CD4-positive, CD25-positive, alpha-beta regulatory T cell (primary cell): ENCODE results near the gene ATXN1. TPM values are rescaled to one million over a fixed set of nuclear protein-coding genes. Genes with fewer than 3 reads are reported as not detected.

Experiments
- ATAC-seq, 2 donors: fragments of 150-1000 bp; cut with Tn5 transposase; one replicate each; pipeline ENCODE4 v1.10.0; 2021; ENCODE audit warnings: low read depth in 2 of 2, moderate number of reproducible peaks in 2 of 2, moderate library complexity in 1 of 2
- DNase-seq, 3 donors: peaks; one replicate each; pipeline versions ENCODE4 v3.0.0 to v3.0.0-alpha.2; 2012 to 2022; ENCODE audit warnings: mixed read lengths in 1 of 3
- H3K27ac ChIP-seq: one replicate; pipeline ENCODE4 v1.7.0; 2013; ENCODE audit warnings: mild to moderate bottlenecking, low read length; ENCODE audit not compliant: insufficient read depth, poor library complexity, severe bottlenecking
- H3K27me3 ChIP-seq: one replicate; pipeline ENCODE4 v1.7.0; 2013; ENCODE audit warnings: low read length; ENCODE audit not compliant: control insufficient read depth, insufficient read depth
- H3K36me3 ChIP-seq: one replicate; pipeline ENCODE4 v1.7.0; 2013; ENCODE audit warnings: mild to moderate bottlenecking, low read length, moderate library complexity; ENCODE audit not compliant: control insufficient read depth, insufficient read depth
- H3K4me1 ChIP-seq: 2 replicates; pipeline ENCODE4 v1.7.0; 2013; ENCODE audit warnings: mild to moderate bottlenecking, low read length; ENCODE audit not compliant: insufficient read depth, control insufficient read depth, poor library complexity, severe bottlenecking
- H3K4me3 ChIP-seq: one replicate; pipeline ENCODE4 v1.7.0; 2013; ENCODE audit warnings: low read depth, mild to moderate bottlenecking, low read length, moderate library complexity
- H3K9me3 ChIP-seq, 2 experiments: 1 replicate in 1 of 2; 2 replicates in 1 of 2; pipeline ENCODE4 v1.7.0; 2013; ENCODE audit warnings: low read length in 2 of 2, mild to moderate bottlenecking in 1 of 2, moderate library complexity in 1 of 2; ENCODE audit not compliant: control insufficient read depth in 2 of 2
- H3K27ac Mint-ChIP-seq, 3 donors: one replicate each; pipeline ENCODE4 v1.8.0; 2020 to 2022; ENCODE audit warnings: mild to moderate bottlenecking in 3 of 3, mixed read lengths in 3 of 3, moderate library complexity in 2 of 3
- H3K27me3 Mint-ChIP-seq: one replicate; pipeline ENCODE4 v1.8.0; 2022; ENCODE audit warnings: mild to moderate bottlenecking, mixed read lengths
- H3K36me3 Mint-ChIP-seq: one replicate; pipeline ENCODE4 v1.8.0; 2020; ENCODE audit warnings: mixed read lengths
- H3K4me1 Mint-ChIP-seq, 4 donors: one replicate each; pipeline ENCODE4 v1.8.0; 2020 to 2022; ENCODE audit warnings: mixed read lengths in 4 of 4, mild to moderate bottlenecking in 1 of 4
- H3K4me3 Mint-ChIP-seq, 4 donors: one replicate each; pipeline ENCODE4 v1.8.0; 2020 to 2022; ENCODE audit warnings: mild to moderate bottlenecking in 4 of 4, mixed read lengths in 4 of 4, moderate library complexity in 3 of 4
- H3K9me3 Mint-ChIP-seq, 7 donors: one replicate each; pipeline ENCODE4 v1.8.0; 2020 to 2022; ENCODE audit warnings: mixed read lengths in 7 of 7, mild to moderate bottlenecking in 3 of 7, moderate library complexity in 2 of 7
- polyA plus RNA-seq, 4 donors: library from polyadenylated mRNA; unstranded; fragments of 300-500 nt; fragmentation: Illumina TruSeq; gene quantifications; one replicate each; pipeline ENCODE4 v1.2.3, GENCODE V29; 2021
- total RNA-seq: library from RNA; stranded (reverse); gene quantifications from one replicate; pipeline ENCODE4 v1.2.3, GENCODE V29; 2022

Gene ATXN1
- total and polyA plus RNA-seq, 5 donors from 2014 or later = 15.8 to 191 (median 19.2) TPM

GRCh38 chr6:16736856-16737775, 24.1 kb downstream of the ATXN1 start:
- H3K36me3 Mint-ChIP-seq = peaks cover 19% of the 10 kb centered on the region
- H3K9me3 Mint-ChIP-seq = no peaks in the 10 kb centered on the region
- ATAC-seq = no peak
- no peaks in the 10 kb centered on the region for H3K9me3 ChIP-seq
- peaks cover 17% of the 10 kb centered on the region for H3K36me3 ChIP-seq
- peak overlapping the region; percentile 0 to 7 (median 1) for H3K27ac Mint-ChIP-seq
- peaks cover 37 to 69% (median 45%) of the 10 kb centered on the region in 4 donors for H3K4me1 Mint-ChIP-seq
- H3K4me3 ChIP-seq = peak overlapping the region; percentile 20
- H3K27ac ChIP-seq = no peak overlapping the region
- peaks cover 42% of the 10 kb centered on the region for H3K4me1 ChIP-seq
- peak overlapping the region in 1 of 4 donors; percentile 48 for H3K4me3 Mint-ChIP-seq
- H3K27me3 Mint-ChIP-seq = no peaks in the 10 kb centered on the region
- DNase-seq = no peak
- no peaks in the 10 kb centered on the region for H3K27me3 ChIP-seq

- Histone ChIP-seq H3K9me3 (no peaks in the 10 kb centered on the region), H3K36me3 (peaks cover 14% of the 10 kb centered on the region), H3K27me3 (no peaks in the 10 kb centered on the region), H3K4me3 (no peak overlapping the region), H3K27ac (no peak overlapping the region), H3K4me1 (peaks cover 42% of the 10 kb centered on the region)
- DNase-seq = no peak
- ATAC-seq = no peak
- Mint-ChIP-seq H3K4me1 (peaks cover 44 to 66% (median 52%) of the 10 kb centered on the region in 4 donors), H3K36me3 (peaks cover 19% of the 10 kb centered on the region), H3K4me3 (no peak overlapping the region), H3K27ac (no peak overlapping the region), H3K27me3 (no peaks in the 10 kb centered on the region), H3K9me3 (peaks cover 0 to 1% (median 0%) of the 10 kb centered on the region in 7 donors)
These were observed 26.2 kb downstream of the ATXN1 start for GRCh38 chr6:16735014-16735413.

GRCh38 chr6:16733085-16733484, 28.2 kb downstream of the ATXN1 start:
- peaks cover 16% of the 10 kb centered on the region for H3K36me3 Mint-ChIP-seq
- DNase-seq (no peak), ATAC-seq (no peak)
- no peaks in the 10 kb centered on the region for H3K27me3 Mint-ChIP-seq
- H3K27ac ChIP-seq = no peak overlapping the region
- peaks cover 48 to 72% (median 63%) of the 10 kb centered on the region in 4 donors for H3K4me1 Mint-ChIP-seq
- H3K9me3 Mint-ChIP-seq = peaks cover 0 to 1% (median 0%) of the 10 kb centered on the region in 7 donors
- H3K9me3 ChIP-seq = no peaks in the 10 kb centered on the region
- peaks cover 4% of the 10 kb centered on the region for H3K36me3 ChIP-seq
- no peak overlapping the region for H3K4me3 ChIP-seq
- H3K27ac Mint-ChIP-seq = peak overlapping the region in 2 of 3 donors; percentile 88 to 90
- H3K4me3 Mint-ChIP-seq = peak overlapping the region in 3 of 4 donors; percentile 6 to 90 (median 30)
- peaks cover 42% of the 10 kb centered on the region for H3K4me1 ChIP-seq
- H3K27me3 ChIP-seq = no peaks in the 10 kb centered on the region

- peak overlapping the region; percentile 55 to 90 (median 88) for H3K27ac Mint-ChIP-seq
- Histone ChIP-seq H3K36me3 (peaks cover 4% of the 10 kb centered on the region), H3K4me3 (peak overlapping the region; percentile 68), H3K27ac (peak overlapping the region; percentile 89), H3K9me3 (no peaks in the 10 kb centered on the region), H3K27me3 (no peaks in the 10 kb centered on the region), H3K4me1 (peaks cover 31% of the 10 kb centered on the region)
- peak; percentile 21 to 89 (median 69) for DNase-seq
- H3K4me1 Mint-ChIP-seq = peaks cover 43 to 65% (median 51%) of the 10 kb centered on the region in 4 donors
- ATAC-seq = peak; percentile 78 to 85
- peaks cover 0 to 1% (median 0%) of the 10 kb centered on the region in 7 donors for H3K9me3 Mint-ChIP-seq
- H3K27me3 Mint-ChIP-seq = no peaks in the 10 kb centered on the region
- peak overlapping the region; percentile 64 to 90 (median 78) for H3K4me3 Mint-ChIP-seq
- peaks cover 13% of the 10 kb centered on the region for H3K36me3 Mint-ChIP-seq
These were observed 29.7 kb downstream of the ATXN1 start for GRCh38 chr6:16731478-16732051.

GRCh38 chr6:16730738-16731477, 30.4 kb downstream of the ATXN1 start:
- peak overlapping the region; percentile 89 for H3K27ac ChIP-seq
- peak in 1 of 2 donors; percentile 22 for ATAC-seq

GRCh38 chr6:16729744-16730143, 31.5 kb downstream of the ATXN1 start:
- H3K9me3 ChIP-seq = no peaks in the 10 kb centered on the region
- H3K27ac ChIP-seq = no peak overlapping the region
- ATAC-seq (no peak), DNase-seq (no peak)
- Mint-ChIP-seq H3K27me3 (no peaks in the 10 kb centered on the region), H3K4me3 (peak overlapping the region in 1 of 4 donors; percentile 10), H3K4me1 (peaks cover 32 to 77% (median 60%) of the 10 kb centered on the region in 4 donors), H3K36me3 (peaks cover 19% of the 10 kb centered on the region), H3K27ac (peak overlapping the region in 1 of 3 donors; percentile 29), H3K9me3 (peaks cover 0 to 1% (median 0%) of the 10 kb centered on the region in 7 donors)
- H3K27me3 ChIP-seq = no peaks in the 10 kb centered on the region
- peaks cover 30% of the 10 kb centered on the region for H3K4me1 ChIP-seq
- H3K4me3 ChIP-seq = no peak overlapping the region
- H3K36me3 ChIP-seq = peaks cover 4% of the 10 kb centered on the region

More at GRCh38 chr6:16730738-16731477, 30.4 kb downstream of the ATXN1 start:
- Histone ChIP-seq H3K4me3 (peak overlapping the region; percentile 68), H3K27me3 (no peaks in the 10 kb centered on the region), H3K36me3 (peaks cover 4% of the 10 kb centered on the region), H3K4me1 (peaks cover 29% of the 10 kb centered on the region), H3K9me3 (no peaks in the 10 kb centered on the region)
- Mint-ChIP-seq H3K36me3 (peaks cover 13% of the 10 kb centered on the region), H3K9me3 (peaks cover 0 to 1% (median 0%) of the 10 kb centered on the region in 7 donors), H3K4me3 (peak overlapping the region; percentile 39 to 90 (median 76)), H3K27me3 (no peaks in the 10 kb centered on the region), H3K4me1 (peaks cover 38 to 68% (median 51%) of the 10 kb centered on the region in 4 donors), H3K27ac (peak overlapping the region; percentile 52 to 90 (median 76))
- peak in 2 of 3 donors; percentile 51 to 62 for DNase-seq

GRCh38 chr6:16729183-16729691, 32.0 kb downstream of the ATXN1 start:
- no peaks in the 10 kb centered on the region for H3K27me3 ChIP-seq
- peaks cover 17% of the 10 kb centered on the region for H3K36me3 Mint-ChIP-seq
- H3K36me3 ChIP-seq = peaks cover 4% of the 10 kb centered on the region
- H3K4me1 ChIP-seq = peaks cover 35% of the 10 kb centered on the region
- H3K27ac Mint-ChIP-seq = peak overlapping the region in 2 of 3 donors; percentile 28 to 29
- ATAC-seq (no peak), DNase-seq (no peak)
- peak overlapping the region in 3 of 4 donors; percentile 10 to 41 (median 26) for H3K4me3 Mint-ChIP-seq
- no peaks in the 10 kb centered on the region for H3K9me3 ChIP-seq
- H3K27me3 Mint-ChIP-seq = no peaks in the 10 kb centered on the region
- H3K4me3 ChIP-seq = no peak overlapping the region
- H3K27ac ChIP-seq = no peak overlapping the region
- peaks cover 32 to 77% (median 64%) of the 10 kb centered on the region in 4 donors for H3K4me1 Mint-ChIP-seq
- peaks cover 0 to 1% (median 0%) of the 10 kb centered on the region in 7 donors for H3K9me3 Mint-ChIP-seq
